Cardiac fibroblast (primary cell): Measurements from ENCODE around the gene SPAG5.
"Not testable (repeated sequence)": the region's sequence is repeated elsewhere in the genome, so short reads cannot be mapped to it uniquely, and the experiment has no call there.

Experiments
- DNase-seq, 2 donors: peaks; one replicate each; pipeline versions ENCODE4 v3.0.0 to v3.0.0-alpha.2; 2010; ENCODE audit warnings: low read depth in 2 of 2
- H3K4me3 ChIP-seq, 2 donors: replicated peaks in 1 of 2; 1 replicate in 1 of 2; 2 replicates in 1 of 2; pipeline ENCODE4 v1.5.1; 2011; ENCODE audit warnings: low read depth in 2 of 2, low read length in 2 of 2, mild to moderate bottlenecking in 2 of 2, moderate library complexity in 1 of 2
- CTCF ChIP-seq: IDR thresholded peaks from one replicate; pipeline ENCODE4 v1.5.1; 2011; ENCODE audit warnings: low read depth, mild to moderate bottlenecking, low read length, inconsistent platforms

SPAG5 gene

GRCh38 chr17:28577466-28577824 is 21.4 kb downstream of the SPAG5 start:
- H3K4me3 ChIP-seq: no peak overlapping the region
- DNase-seq: no peak
- TF ChIP-seq CTCF: no peak

GRCh38 chr17:28576758-28577465 is 21.9 kb downstream of the SPAG5 start, which contains the start of gene ALDOC:
Gene ALDOC (minus strand): TSS chr17:28576895. CDS start chr17:28575532, 1,363 bp downstream.
- peak; percentile 90 to 96 for DNase-seq
- TF ChIP-seq CTCF: no peak
- H3K4me3 ChIP-seq: peak within 1 kb of the TSS; percentile 38 to 47

- H3K4me3 ChIP-seq: peak overlapping the region in 1 of 2 donors; percentile 32
- DNase-seq: not testable (repeated sequence)
Measured at GRCh38 chr17:28576016-28576415, 22.8 kb downstream of the SPAG5 start.

GRCh38 chr17:28575126-28575795 is 23.6 kb downstream of the SPAG5 start:
- no peak for TF ChIP-seq CTCF
- DNase-seq: peak in 1 of 2 donors; percentile 23
- H3K4me3 ChIP-seq: no peak overlapping the region

GRCh38 chr17:28574526-28574925 is 24.3 kb downstream of the SPAG5 start:
- DNase-seq: no peak
- H3K4me3 ChIP-seq: no peak overlapping the region
- TF ChIP-seq CTCF: no peak

GRCh38 chr17:28573966-28574480 is 24.8 kb downstream of the SPAG5 start:
- no peak for TF ChIP-seq CTCF
- no peak for DNase-seq
- no peak overlapping the region for H3K4me3 ChIP-seq

- H3K4me3 ChIP-seq: no peak overlapping the region
Measured at GRCh38 chr17:28573521-28573920, 25.3 kb downstream of the SPAG5 start.

More at GRCh38 chr17:28573521-28573920, 25.3 kb downstream of the SPAG5 start:
- no peak for TF ChIP-seq CTCF
- DNase-seq: no peak
